ENCODE results near the gene CACNB3.
"Not testable (repeated sequence)": the region's sequence is repeated elsewhere in the genome, so short reads cannot be mapped to it uniquely, and the experiment has no call there.

Gene CACNB3

GRCh38 chr12:48857278-48857994, 39.1 kb downstream of the CACNB3 start:
- DNase-seq = no peak

GRCh38 chr12:48858043-48858442, 39.7 kb downstream of the CACNB3 start:
- no peak for DNase-seq

DNA sequence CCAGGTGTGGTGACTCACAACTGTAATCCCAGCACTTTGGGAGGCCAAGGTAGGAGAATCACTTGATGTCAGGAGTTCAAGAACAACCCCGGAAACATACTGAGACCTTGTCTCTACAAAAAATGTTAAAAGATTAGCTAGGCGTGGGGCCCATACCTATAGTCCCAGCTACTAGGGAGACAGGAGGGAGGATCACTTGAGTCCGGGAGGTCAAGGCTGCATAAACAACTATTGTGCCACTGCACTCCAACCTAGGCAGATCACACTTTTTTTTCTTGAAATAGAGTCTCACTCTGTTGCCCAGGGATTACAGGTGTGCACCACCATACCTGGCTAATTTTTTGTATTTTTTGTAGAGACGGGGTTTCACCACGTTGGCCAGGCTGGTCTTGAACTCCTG, 41.3 kb downstream of the CACNB3 start:
- no peak for DNase-seq

DNA sequence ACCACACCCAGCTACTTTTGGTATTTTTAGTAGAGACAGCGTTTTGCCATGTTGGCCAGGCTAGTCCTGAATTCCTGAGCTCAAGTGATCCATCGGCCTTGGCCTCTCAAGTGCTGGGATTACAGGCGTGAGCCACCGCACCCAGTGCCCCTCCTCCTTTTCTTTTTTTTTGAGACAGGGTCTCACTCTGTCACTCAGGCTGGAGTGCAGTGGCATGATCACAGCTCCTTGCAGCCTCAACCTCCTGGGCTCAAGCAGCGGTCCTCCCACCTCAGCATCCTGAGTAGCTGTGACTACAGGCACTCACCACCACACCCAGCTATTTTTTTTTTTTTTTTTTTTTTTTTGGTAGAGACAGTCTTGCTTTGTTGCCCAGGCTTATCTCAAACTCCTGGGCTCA, 41.9 kb downstream of the CACNB3 start:
- DNase-seq = not testable (repeated sequence)

- DNase-seq = no peak
Observed at GRCh38 chr12:48861111-48861510, 42.8 kb downstream of the CACNB3 start.

DNA sequence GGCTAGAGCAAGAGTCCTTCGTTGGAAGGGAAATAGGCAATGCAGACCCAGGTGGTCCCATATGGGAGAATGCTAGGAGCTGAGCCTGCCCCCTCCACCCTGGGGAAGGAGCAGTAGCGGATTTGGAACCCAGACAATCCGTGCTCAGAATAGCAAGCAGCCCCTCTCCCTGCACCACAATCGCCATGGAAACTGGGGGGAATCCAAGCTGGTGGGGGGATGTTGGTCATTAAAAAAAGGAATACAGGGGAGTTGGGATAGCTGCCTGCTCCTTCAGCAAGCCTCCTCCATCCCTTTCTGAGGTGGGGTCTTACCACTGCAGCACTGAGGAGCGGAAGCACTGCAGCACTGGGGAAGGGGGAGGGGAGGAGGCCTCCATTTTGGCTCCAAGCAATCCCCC, 44.5 kb downstream of the CACNB3 start:
- no peak for DNase-seq

DNA sequence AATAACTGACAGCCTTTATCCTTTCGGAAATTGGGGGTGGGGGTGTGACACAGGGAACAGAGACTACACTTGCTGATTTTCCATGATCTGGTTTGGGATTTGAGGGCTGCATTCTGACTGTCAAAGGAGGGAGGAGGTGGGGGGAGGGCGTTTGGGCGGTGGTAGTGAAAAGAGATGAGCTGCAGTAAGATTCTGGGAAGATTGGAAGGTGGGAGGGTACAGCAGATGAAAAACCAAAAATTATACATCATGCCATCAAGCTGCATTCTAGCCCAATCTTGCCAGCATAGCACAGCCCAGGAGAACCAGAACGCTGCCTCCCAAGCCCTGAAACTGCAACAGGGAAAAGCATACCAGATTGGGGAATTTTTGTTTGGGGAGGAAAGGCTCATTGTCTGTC, 45.0 kb downstream of the CACNB3 start:
- no peak for DNase-seq

DNA sequence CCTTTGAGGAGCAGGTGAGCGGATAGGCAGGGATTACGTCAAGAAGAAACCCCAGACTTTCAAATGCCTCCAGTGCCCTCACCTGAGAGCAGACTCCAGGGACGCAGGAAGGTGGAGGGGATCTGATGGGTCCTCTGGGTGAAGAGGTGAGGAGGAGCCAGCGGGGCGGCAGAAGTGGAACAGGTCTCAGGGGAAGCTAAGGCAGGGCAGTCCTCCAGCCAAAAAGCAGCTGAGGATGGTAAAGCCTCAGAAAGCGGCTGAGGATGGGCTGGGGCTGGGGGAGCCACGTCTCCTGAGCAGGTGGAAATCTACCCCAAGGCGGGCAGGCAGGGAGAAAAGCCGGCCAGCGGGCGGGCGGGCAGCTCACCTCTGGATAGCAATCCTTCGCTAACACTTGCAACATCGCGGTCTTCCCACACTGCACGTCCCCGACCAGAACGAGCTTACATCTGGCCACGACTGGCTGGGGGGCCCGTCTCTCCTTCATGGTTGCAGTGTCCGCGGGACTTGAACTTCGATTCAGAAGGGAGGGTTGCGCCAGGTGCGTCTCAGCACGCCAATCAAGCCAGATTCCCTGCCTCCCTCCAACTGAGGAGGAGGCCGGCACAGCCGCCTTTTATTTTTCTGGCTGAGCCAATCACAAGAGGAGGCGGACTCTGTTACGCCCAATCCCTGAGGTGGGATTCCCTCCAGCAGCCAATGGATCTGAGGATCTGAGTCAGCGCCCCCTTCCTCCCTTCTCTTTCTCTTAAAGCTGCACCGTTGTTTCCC, 47.2 kb downstream of the CACNB3 start, which contains the start of gene RND1:
Gene RND1 (minus strand): TSS at position 590 of the 771 bp plus-strand sequence. CDS start 103 bp downstream, at position 487.
- peak; percentile 95 for DNase-seq

- DNase-seq = no peak
Observed at GRCh38 chr12:48866052-48866711, 47.9 kb downstream of the CACNB3 start.

- no peak for DNase-seq
Observed at GRCh38 chr12:48868451-48868850, 50.2 kb downstream of the CACNB3 start.

DNA sequence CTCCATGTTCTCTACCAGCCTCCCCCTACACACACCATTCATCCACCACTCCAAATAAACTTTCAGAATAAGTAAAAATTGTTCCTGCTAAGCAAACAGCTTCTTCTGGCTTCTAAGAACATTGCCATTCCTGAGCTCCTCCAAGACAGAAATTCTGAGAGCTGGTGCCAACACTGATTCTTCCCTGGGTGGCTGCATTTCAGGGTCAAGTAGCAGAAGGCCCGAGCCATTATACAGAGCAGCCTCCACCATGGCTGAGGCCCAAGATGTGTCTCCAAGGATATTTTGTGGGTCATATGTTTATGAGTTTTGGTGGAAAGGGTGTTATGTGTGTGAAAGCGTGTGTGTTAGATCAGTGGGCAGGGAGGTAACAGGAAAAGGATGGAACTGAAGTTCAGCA, 50.9 kb downstream of the CACNB3 start:
- no peak for DNase-seq

DNA sequence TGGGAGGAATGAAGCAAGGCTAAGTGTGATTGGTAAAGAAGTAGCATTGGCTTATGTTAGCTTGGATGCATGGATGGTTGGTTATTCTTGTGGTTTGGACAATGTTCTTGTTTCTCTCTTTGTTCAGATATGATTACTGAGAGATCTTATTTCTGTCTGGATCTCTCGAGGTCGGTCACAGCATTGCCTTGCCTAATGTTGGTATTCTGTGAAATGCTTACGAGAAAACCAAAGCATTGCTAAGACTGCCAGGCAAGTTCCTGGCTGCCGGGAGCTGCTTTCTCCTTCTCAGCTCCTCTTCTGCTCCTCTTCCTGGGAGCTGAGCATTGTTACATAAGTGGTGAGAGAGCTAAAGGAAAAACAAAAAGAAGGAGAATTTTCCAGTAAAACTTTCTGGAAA, 54.8 kb downstream of the CACNB3 start:
- DNase-seq = no peak

GRCh38 chr12:48873534-48873933, 55.2 kb downstream of the CACNB3 start:
- not testable (repeated sequence) for DNase-seq

DNA sequence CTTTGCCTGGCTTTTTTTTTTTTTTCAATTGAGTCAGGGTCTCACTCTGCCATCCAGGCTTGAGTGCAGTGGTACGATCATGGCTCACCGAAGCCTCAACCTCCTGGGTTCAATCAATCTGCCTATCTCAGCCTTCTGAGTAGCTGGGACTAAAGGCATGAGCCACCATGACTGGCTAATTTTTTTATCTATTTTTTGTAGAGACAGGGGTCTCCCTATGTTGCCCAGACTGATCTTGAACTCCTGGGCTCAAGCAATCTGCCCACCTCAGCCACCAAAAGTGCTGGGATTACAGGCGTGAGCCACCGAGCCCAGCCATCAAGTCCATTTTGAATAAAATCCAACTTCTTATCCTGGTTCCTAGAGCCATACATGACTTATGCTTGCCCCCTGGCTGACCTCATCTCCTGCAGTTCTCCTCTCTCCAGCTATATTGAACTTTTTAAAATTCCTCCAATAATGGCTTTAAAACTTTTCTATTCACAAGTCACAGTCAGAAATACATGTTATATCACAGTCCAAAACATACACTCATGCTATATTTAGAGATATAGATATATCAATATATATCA, 57.7 kb downstream of the CACNB3 start:
- DNase-seq = no peak
